Astrocyte of the hippocampus (primary cell): ENCODE measurements around the gene MSRB1.

Experiments
- DNase-seq: peaks from one replicate; pipeline ENCODE4 v3.0.0; 2011; ENCODE audit warnings: low read depth, low spot score

MSRB1 gene, protein sequence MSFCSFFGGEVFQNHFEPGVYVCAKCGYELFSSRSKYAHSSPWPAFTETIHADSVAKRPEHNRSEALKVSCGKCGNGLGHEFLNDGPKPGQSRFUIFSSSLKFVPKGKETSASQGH

DNA sequence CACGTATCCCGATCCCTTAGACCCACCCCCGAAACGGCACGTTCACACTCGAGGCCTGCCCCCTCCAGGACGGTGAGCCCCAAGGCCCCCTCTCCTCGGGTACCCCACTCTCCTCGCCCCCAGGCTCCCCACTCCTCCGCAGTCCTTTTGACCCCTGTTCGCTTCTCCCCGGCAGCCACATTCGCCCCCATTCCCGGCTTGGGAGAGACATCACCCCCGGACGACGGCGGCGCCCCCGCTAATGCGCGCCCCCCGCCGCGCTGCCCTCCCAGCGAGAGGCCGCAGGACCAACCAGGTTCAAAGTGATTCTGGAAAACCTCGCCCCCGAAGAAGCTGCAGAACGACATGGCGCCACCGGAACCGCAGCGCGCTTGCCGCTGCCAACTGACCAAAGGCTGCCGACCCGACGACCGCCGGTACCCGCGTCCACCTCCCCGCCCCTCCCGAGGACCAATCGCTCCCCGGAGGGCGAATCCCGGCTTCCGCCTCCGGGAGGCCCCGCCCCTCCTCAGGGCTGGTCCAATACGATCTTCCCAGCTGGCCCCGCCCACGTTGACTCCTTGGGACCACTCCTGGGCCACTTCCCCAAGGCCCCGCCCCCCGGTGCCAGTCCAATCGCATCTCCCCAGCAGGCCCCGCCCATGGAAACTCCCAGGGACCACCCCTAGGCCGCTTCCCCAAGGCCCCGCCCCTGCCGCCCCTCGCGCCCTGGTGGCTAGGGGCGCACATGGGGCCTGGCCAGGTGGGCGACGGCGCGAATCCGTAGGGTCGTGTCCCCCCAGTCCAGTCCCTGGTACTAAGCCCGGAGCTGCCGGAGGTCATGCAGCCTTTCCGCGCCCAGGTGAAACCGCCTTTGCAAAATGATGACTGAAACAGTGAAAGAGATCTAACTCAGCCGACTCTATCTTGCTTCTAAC lies at the start of gene MSRB1:
MSRB1 (minus strand) TSS at position 390 of the 917 bp plus-strand sequence; CDS start at position 347, 43 bp downstream.
- DNase-seq, result peak; percentile 100

DNA sequence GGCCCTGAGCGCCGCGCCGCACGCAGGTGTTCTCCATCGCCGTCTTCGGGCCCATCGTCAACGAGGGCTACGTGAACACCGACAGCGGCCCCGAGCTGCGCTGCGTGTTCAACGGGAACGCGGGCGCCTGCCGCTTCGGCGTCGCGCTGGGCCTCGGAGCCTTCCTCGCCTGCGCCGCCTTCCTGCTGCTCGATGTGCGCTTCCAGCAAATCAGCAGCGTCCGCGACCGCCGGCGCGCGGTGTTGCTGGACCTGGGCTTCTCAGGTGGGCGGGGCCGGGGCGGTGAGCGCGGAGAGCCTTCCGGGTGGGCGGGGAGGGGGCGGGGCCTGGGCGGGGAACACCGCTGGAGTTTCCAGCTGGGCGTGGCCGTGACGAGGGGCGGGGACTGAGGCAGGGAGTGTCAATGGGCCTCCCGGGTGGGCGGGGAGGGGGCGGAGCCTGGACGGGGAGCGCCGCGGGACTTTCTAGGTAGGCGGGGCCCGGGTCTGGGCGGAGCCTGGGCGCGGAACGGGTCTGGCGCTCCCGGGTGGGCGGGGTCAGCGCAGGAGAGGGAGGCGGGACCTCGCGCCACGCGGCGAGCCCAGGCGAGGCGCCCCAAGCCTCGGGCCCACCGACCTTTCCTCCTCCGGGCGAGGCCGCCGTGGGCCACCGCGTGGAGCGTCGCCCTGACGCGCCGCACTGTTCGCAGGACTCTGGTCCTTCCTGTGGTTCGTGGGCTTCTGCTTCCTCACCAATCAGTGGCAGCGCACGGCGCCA lies 49.1 kb upstream of the MSRB1 start:
- DNase-seq, result peak; percentile 96

DNA sequence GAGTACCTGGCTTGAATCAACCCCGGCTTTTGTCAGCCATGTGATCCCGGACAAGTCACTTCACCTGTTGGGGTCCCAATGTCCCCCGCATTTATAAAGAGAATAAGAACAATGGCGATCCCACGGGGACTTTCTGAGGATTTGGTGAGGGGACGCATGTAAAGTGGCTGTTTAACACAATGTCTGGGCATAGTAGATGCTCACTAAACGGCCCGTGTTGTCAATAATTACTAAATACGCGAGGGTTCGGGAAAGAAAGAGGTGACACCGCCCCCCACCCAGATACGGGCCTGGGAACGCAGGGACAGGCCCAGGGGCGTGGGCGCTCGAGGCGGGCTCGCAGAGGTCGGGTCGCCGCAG lies 48.6 kb upstream of the MSRB1 start:
- DNase-seq, result no peak

DNA sequence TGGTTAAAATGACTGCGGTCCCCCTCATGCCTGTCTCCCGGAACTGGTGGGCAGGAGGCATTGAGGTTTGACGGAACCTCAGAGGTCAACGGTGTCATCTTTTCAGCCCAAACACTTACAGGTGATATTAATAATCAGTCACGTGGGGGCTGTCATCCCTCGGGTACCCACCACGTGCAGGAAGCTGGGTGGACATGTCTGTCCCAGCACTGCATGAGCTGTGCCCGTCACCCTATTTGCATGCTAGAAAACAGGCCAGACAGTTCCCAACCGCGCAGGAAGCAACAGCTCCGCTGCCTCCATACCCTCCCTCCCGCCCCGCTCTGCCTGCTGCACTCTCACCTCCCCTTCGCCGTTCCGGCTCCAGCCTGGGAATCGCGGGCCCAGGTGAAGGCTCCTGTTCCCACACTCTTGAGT lies 48.1 kb upstream of the MSRB1 start:
- no peak for DNase-seq

DNA sequence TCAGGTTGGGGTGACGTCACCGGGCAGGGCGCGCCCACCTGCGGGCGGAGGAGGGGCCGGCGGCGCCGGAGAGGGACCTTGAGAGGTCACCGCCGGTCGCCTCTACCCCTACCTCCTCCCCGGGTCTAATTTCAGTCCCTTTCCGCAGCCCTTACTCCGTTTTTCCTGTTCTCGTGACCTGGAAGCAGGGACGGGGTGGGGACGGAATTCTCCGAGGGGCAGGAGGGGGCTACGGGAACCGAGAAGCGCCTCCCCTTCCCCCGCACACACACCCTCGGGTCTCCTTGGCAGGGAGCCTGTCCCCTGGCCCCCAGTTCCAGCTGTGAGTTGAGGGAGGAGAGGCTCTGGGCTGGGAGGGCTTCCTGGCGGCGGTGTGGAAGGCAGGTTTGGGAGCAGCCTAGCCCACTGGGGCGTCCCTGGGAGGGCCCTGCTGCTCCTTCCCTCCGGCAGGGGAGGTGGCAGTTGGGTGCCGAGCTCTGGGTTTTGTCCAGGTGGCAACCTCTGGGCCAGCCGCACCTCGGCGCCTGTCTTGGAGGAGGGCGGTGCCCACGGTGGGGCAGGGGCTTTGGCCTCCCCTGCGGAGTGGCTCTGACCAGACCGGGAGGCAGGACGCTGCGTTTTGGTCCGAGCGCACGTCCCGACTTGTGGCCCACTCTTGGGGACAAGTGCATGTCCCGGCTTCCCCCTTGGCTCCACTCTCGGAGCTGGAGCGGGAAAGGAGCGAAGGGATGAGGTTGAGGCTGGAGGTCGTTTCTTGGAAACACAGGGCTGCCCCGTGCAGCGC lies 47.5 kb upstream of the MSRB1 start:
- no peak for DNase-seq

DNA sequence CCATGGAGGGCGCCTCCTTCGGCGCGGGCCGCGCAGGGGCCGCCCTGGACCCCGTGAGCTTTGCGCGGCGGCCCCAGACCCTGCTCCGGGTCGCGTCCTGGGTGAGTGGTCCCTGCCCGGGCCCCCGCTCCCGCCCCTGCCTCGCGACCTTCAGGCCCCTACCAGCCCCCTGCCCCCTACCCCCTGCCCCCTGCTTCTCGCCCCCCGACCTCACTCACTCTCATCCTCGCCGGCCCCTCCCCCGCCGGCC lies 47.0 kb upstream of the MSRB1 start:
- no peak for DNase-seq

DNA sequence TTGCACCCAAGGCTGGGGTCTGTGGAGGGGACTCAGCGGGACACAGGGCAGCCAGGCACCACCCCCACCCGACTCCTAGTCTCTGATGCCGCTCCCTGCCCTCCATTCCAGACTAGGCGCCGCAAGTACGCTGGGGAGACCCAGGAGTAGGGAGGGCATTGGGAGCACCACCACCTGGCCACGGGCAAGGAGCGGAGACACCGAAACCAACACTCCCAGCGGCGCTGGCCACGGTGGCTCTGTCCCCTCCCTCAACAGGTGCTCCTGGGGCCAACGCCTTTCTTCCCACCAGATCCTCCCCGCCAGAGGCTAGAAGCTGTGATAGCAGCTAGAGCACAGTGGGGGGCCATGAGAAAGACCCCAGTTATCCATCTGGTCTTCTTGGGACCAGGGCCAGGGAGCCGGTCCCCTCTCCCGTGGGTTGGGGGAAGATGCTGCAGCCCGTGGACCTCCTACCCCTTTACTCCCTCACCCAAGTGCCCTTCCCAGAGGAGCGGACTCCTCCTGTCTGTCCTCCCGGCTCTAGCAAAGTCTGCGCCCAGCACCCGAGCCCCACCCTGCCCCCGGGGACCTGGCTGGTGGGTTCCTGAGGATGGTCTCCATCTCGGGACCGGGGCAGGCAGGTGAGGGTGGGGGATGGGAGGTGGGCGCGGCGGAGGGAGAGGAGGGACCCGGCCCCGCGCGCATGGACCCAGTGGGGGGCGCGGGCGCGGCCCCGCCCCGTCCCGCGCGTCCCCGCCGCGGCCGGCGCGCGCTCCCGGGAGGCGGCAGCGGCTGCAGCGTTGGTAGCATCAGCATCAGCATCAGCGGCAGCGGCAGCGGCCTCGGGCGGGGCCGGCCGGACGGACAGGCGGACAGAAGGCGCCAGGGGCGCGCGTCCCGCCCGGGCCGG lies 46.5 kb upstream of the MSRB1 start, which contains the start of gene SYNGR3:
SYNGR3 (plus strand) TSS at position 762 of the 892 bp plus-strand sequence. CDS start 133 bp downstream, outside the sequence.
- no peak for DNase-seq

DNA sequence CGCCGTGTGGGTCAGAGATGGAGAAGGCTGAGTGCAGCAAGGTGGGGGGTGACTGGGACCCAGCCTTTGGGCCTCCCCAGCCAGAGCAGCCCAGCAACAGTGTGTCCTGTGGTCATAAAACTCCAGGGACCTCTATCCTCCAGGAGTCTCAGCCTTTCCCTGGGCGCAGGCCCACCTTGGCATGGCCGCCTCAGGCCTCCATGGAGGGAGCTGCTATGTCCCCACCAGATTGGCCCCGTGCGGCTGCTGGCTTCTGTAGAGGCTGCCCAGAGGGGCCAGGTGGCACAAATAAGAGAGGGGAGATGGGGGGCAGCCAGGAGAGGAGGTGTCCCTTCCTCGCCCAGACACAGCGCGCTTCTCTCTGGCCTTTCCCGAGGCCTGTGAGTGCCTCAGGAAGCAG lies 44.2 kb upstream of the MSRB1 start:
- DNase-seq, result no peak

DNA sequence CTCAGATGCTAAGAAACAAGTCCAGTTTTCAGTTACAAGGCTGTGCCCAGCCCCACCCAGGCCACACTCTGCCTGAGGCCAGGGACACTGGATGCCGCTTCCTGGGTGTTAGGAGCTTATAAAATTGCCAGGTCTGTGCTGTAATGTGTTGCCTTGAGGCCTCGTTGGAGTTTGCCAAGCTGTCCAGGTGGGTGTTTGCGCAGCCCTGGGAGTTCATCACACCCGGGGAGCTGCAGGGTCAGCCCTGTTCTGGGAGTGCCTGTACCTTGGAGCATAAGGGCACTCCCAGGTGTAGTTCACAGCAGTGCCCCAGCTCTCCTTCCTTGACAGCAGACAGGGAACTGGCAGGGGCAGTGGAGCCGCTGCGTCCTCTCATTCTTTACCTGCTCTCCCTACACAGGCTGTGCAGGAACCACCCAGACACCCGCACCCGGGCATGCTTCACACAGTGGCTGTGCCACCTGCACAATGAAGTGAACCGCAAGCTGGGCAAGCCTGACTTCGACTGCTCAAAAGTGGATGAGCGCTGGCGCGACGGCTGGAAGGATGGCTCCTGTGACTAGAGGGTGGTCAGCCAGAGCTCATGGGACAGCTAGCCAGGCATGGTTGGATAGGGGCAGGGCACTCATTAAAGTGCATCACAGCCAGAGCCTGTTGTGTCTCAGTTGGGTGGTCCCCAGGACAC lies 42.6 kb upstream of the MSRB1 start:
- no peak for DNase-seq

DNA sequence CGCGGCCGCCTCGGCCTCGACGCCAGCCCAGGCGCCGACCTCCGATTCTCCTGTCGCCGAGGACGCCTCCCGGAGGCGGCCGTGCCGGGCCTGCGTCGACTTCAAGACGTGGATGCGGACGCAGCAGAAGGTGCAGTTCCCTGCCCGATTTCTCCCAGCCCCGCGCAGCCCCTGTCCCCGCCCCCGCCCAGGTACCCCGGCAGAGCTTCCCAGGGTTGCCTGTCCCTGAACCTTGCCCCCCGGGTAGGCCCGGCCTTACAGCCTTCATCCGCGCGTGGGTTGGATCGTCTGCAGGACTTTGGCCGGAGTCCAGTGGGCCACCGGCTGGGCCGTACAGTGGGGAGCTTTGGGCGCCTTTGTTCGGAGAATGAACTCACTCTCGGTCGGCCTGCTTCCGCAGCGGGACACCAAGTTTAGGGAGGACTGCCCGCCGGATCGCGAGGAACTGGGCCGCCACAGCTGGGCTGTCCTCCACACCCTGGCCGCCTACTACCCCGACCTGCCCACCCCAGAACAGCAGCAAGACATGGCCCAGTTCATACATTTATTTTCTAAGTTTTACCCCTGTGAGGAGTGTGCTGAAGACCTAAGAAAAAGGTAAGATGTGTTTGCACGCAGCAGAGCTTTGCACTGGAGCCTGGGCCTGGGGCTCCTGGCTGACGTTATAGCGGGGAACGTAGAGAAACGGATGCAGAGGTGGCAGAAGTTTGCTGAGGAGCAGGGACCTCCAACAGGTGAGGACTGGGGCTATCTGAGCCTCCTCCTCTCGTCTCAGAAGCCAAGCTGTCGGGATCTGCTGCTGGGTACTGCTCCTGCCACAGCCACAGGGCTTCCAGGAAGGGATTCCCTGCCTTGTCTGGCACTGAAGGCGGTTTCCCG lies 41.6 kb upstream of the MSRB1 start:
- DNase-seq, result no peak

DNA sequence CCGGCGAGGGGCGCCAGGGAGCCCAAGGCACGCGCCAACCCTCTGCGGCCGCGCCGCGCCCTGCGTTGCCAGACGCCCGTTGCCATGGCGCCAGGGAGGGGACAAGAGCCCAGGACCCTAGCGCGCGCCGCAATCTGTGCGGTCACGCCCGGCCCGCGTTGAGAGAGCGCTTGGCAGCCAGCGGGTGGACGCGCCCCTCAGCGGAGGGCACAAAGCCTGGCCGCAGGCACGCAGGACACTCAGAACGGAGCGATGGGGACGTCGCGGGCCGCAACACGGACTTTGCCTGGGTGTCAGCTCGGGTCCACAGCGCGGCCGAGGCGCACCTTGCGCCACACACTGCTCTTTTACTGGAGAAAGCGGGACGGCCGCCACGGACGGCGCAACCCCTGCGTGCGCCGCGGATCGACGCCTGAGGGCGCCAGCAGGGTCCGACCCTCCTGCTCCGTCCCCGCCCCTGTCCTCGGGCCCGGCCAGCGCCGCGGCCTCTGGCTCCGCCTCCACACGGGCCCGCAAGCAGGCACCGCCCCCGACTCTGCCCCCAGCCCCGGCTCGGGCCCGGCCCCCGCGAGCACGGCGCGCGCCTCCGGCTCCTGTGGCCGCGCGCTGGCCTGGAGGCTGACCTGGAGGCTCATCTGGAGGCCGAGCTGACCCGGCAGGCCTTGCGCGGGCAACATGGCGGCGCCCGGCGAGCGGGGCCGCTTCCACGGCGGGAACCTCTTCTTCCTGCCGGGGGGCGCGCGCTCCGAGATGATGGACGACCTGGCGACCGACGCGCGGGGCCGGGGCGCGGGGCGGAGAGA lies 40.7 kb upstream of the MSRB1 start, which contains the start of gene GFER:
GFER (plus strand) TSS at position 650 of the 803 bp plus-strand sequence; CDS start at position 676, 26 bp downstream.
- DNase-seq, result peak; percentile 97

DNA sequence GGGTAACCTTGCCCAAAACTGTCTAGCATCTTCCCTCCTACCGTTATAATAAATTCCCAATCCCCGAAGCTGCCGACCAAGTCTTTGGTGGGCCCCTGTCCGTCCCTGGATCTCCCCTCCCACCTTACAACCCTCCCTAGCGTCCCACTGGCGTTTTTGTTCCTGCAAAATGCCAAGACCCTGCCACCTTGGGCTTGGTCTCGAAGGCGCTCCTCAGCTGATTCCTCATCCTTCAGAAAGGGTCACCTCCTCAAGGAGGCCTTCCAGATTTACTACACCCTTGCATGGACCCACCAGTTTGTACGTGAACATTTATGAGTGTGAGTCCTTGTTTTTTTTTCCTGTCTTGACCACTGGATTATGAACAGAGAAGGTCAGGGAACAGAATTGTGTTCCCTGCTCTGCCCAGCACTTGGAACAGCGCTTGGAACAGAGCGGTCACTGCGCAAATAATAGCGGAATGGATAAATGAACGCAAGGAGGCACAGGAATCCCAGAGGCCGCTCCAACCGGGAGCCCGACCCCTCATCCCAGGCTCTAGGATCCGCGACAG lies 40.1 kb upstream of the MSRB1 start:
- no peak for DNase-seq

DNA sequence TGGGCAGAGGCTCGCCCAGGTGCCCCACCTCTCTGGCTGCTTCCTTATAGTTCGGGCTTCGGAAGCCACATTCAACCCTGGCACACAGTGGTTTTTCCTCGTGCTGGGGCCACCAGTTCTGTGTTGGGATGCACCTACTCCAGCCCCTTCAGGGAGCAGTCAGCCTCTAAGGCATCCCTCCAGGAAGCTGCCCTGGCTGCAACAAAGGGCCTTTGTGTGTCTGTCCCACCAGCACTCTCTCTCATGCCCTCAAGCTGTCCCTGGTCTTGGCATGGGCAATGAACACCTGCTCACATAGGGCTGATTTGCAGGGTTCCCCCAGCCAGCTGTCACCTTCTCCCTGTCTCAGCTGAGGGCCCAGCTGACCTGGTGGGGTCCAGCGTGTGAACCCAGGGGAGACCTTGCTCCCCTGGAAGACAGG lies 39.0 kb upstream of the MSRB1 start:
- no peak for DNase-seq

DNA sequence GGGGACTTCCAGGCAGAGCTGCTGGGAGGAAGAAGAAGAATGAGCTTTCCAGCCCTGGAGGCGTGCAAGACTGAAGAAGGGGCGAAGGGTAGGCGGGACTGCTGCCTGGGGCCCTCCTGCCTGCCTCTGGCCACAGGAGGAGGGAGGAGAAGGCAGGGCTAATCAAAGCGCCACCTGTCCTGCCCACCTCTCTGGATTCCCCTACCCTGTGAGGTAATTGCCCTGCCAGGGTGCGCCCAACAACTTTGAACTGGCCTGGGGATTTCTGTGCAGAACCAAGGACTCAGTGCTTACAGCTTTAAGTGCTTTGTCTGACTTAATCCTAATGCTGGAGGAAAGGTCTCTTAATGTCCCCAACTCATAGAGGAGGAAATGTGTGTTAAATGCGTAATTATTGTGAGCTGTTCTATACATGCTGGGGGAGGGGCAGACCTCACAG lies 38.4 kb upstream of the MSRB1 start, which contains the start of gene NOXO1:
NOXO1 (minus strand) TSS at position 72 of the 439 bp plus-strand sequence. CDS start 290 bp downstream, outside the sequence.
- no peak for DNase-seq

DNA sequence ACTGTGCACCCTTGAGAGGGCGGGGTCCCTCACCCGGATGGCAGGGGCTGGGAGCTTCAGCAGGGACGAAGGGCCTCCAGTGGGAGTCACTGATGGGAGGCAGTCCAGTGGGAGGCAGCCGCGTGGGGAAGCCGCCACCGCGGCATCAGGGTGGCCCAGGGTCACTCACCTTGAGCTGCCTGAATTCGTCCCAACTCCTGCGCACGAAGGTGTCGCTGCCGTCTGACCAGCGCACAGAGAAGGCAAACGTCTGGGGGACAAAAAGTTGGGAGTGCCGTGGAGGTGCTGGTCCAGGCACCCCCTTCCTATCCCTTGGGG lies 37.7 kb upstream of the MSRB1 start:
- no peak for DNase-seq

DNA sequence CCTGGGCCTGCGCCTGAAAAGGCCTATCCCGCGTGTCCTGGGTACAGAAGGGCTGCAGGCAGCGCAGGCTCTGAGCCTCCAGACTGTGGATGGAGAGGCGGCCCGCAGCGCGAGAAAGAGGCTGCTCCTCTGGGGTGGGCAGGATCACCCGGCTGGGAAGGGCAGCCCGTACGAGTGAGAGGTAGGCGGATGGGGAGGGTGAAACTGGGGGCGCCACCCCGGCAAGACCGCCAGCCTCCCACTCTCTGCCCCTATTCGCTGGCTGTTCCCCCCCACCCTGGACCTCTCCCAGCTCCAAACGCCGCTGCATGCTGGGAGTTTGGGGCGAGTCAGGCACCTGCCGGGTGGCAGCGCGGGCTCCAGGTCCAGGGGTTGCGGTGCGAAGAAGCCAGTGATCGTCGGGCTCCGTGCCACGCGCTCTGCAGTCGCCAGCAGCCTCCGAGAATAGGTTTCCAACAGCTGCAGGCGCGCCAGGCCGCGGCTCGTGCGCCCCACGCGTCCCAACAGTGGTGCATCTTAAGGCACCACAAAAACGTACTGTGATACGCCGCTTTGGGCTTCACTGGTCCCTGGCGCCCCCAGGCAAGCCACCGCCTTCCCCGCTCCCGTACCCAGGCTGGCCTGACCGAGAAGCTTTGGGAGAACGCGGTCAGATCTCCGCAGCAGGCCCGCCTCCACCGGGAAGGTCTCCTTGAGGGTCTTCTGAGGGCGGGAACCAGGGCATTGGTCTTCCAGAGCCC lies 37.2 kb upstream of the MSRB1 start:
- DNase-seq, result no peak
